Measurements from ENCODE around the gene SEMA5B. TPM values are rescaled to one million over a fixed set of nuclear protein-coding genes. Genes with fewer than 3 reads are reported as not detected.

SEMA5B gene
- total and polyA plus RNA-seq, 2 donors (not counting 3 experiments of a cell fraction or from before 2014, with no cell fraction given): 0.07 TPM; not detected in 1

- Histone ChIP-seq H3K79me2 (ENCODE audit: control insufficient read depth, insufficient read depth, low read length) (no peaks in the 10 kb centered on the region), H3K4me3 (replicated peaks in 1 of 3; ENCODE audit: insufficient read depth in 1 of 3, low read depth in 1 of 3, low read length in 3 of 3) (no peak overlapping the region), H3K4me1 (ENCODE audit: control insufficient read depth, extremely low read depth, insufficient read depth, low read length) (peaks cover 6% of the 10 kb centered on the region), H4K20me1 (replicated peaks; ENCODE audit: control insufficient read depth, extremely low read depth, insufficient read depth, low read length) (no peaks in the 10 kb centered on the region), H3K9me3 (replicated peaks; ENCODE audit: control insufficient read depth, insufficient read depth, low read length) (no peaks in the 10 kb centered on the region), H3K9me1 (replicated peaks; ENCODE audit: control insufficient read depth, extremely low read depth, insufficient read depth, low read length) (no peaks in the 10 kb centered on the region), H3K4me2 (ENCODE audit: insufficient read depth, low read length) (no peak overlapping the region), H3K36me3 (ENCODE audit: control insufficient read depth in 2 of 2, extremely low read depth in 1 of 2, insufficient read depth in 2 of 2, low read length in 2 of 2) (no peaks in the 10 kb centered on the region), H3K27ac (ENCODE audit: insufficient read depth, low read depth, low read length) (no peak overlapping the region), H3K9ac (replicated peaks; ENCODE audit: extremely low read depth, insufficient read depth, low read length) (no peak overlapping the region), H2AFZ (ENCODE audit: low read depth, low read length) (no peak overlapping the region), H3K27me3 (ENCODE audit: control insufficient read depth in 2 of 2, insufficient read depth in 2 of 2, low read length in 2 of 2) (no peaks in the 10 kb centered on the region)
- dilution Hi-C loops (cut with MboI; ENCODE audit: extremely low pct_ligation_motif_present, low sequenced_read_pairs): no loop called here
- intact Hi-C loops (cut with micrococcal nuclease): no loop called here
- CTCF ChIA-PET: no interaction called here
- POLR2A ChIA-PET: no interaction called here
- BruUV-seq (replicated peaks): no TSS peak
- TF ChIP-seq MYC (IDR thresholded peaks at IDR 0.05; ENCODE audit: low read depth, low read length) (no peak), EZH2 (IDR thresholded peaks at IDR 0.05; ENCODE audit: borderline replicate concordance, low read depth, low read length, severe bottlenecking) (no peak), JUN (IDR thresholded peaks at IDR 0.05; ENCODE audit: borderline replicate concordance, insufficient read depth, insufficient read length, low read depth) (no peak), FOS (IDR thresholded peaks at IDR 0.05; ENCODE audit: borderline replicate concordance, insufficient read depth, low read length) (no peak), POLR2AphosphoS5 (IDR thresholded peaks at IDR 0.05; ENCODE audit: insufficient read depth, low read depth, low read length) (no peak), GATA2 (IDR thresholded peaks at IDR 0.05; ENCODE audit: insufficient read depth, insufficient read length, low read depth, low read length) (no peak), CTCF (IDR thresholded peaks at IDR 0.05; ENCODE audit: extremely low read depth in 1 of 2, insufficient read depth in 1 of 2, low read depth in 1 of 2, low read length in 2 of 2) (no peak), POLR2A (IDR thresholded peaks at IDR 0.05; ENCODE audit: low read depth, low read length) (no peak)
- TF ChIP-seq, protein P1, sequence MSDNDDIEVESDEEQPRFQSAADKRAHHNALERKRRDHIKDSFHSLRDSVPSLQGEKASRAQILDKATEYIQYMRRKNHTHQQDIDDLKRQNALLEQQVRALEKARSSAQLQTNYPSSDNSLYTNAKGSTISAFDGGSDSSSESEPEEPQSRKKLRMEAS (IDR thresholded peaks at IDR 0.05; ENCODE audit: insufficient read depth, insufficient read length): no peak
- no peak for FAIRE-seq
- DNase-seq (ENCODE audit: low read depth, low spot score): no peak
These were observed 151.9 kb downstream of the SEMA5B start for GRCh38 chr3:122875547-122876127.

All from endothelial cell of umbilical vein (primary cell).